ENCODE data around the gene ALDH3B2.
A peak's percentile ranks its signal among the peaks of the same experiment; 100 is the strongest.

Gene ALDH3B2

GRCh38 chr11:67697846-67698245, 23.4 kb upstream of the ALDH3B2 start:
- Histone ChIP-seq H3K27me3 (replicated peaks) (no peaks in the 10 kb centered on the region), H3K27ac (no peak overlapping the region), H3K4me3 (ENCODE audit: low read depth, low read length) (no peak overlapping the region), H3K36me3 (replicated peaks) (no peaks in the 10 kb centered on the region)
- in situ Hi-C loops (cut with HindIII; ENCODE audit: low pct_ligation_motif_present, low sequenced_read_pairs), result no loop called here
- no peak for DNase-seq
- no peak for TF ChIP-seq CTCF (IDR thresholded peaks at IDR 0.05; ENCODE audit: low read depth, low read length, missing control alignments)

DNA sequence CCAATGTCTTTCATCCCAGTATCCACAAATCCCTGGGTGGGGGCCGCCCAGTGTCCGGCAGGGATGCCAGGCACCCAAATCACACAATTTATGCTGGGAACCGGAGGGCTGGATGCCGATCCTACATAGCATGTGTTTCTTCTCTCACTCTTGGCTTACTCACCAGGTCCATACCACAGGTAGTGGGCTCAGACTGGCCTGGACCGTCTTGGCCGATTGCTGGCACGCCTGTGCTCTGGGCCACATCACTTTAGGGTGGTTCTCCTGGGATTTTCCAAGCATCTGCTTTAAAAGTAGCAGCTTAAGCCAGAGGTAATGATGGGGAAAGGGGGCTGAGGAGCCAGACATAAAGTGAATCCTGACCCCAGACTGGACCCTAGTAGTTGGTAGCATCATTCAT, 22.6 kb upstream of the ALDH3B2 start:
- Histone ChIP-seq H3K27ac (no peak overlapping the region), H3K27me3 (replicated peaks) (no peaks in the 10 kb centered on the region), H3K4me3 (ENCODE audit: low read depth, low read length) (no peak overlapping the region), H3K36me3 (replicated peaks) (no peaks in the 10 kb centered on the region)
- no peak for TF ChIP-seq CTCF (IDR thresholded peaks at IDR 0.05; ENCODE audit: low read depth, low read length, missing control alignments)
- DNase-seq, result no peak
- in situ Hi-C loops (cut with HindIII; ENCODE audit: low pct_ligation_motif_present, low sequenced_read_pairs), result no loop called here

- Histone ChIP-seq H3K36me3 (replicated peaks) (no peaks in the 10 kb centered on the region), H3K27ac (no peak overlapping the region), H3K4me3 (ENCODE audit: low read depth, low read length) (no peak overlapping the region), H3K27me3 (replicated peaks) (peaks cover 4% of the 10 kb centered on the region)
- in situ Hi-C loops (cut with HindIII; ENCODE audit: low pct_ligation_motif_present, low sequenced_read_pairs), result no loop called here
- TF ChIP-seq CTCF (IDR thresholded peaks at IDR 0.05; ENCODE audit: low read depth, low read length, missing control alignments), result no peak
- no peak for DNase-seq
Measured at GRCh38 chr11:67695606-67696005, 21.2 kb upstream of the ALDH3B2 start.

- no peak overlapping the region for H3K27ac ChIP-seq
- TF ChIP-seq CTCF (IDR thresholded peaks at IDR 0.05; ENCODE audit: low read depth, low read length, missing control alignments), result no peak
Measured at GRCh38 chr11:67694875-67695555, 20.6 kb upstream of the ALDH3B2 start.

DNA sequence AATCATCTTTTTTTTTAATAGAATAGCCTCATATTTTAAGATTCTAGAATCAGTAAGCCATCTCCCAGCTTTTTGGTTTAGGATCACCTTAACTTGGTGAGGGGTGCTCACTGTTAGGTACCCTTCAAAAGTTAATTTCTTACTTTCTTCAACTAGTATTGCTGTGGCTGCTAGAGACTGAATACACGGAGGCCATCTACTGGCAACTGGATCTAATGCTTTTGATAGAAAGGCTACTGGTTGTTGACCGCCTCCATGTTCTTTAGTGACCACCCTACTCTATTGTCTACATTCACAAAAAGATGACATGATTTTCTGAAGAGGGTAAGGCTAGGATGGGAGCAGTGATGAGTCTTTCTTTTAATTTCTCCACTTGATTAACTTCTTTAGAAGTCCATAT, 16.7 kb upstream of the ALDH3B2 start:
- no peak overlapping the region for H3K27ac ChIP-seq
- H3K4me3 ChIP-seq (ENCODE audit: low read depth, low read length), result no peak overlapping the region
- H3K36me3 ChIP-seq (replicated peaks), result no peaks in the 10 kb centered on the region
- DNase-seq, result no peak
- in situ Hi-C loops (cut with HindIII; ENCODE audit: low pct_ligation_motif_present, low sequenced_read_pairs), result no loop called here
- TF ChIP-seq CTCF (IDR thresholded peaks at IDR 0.05; ENCODE audit: low read depth, low read length, missing control alignments), result peak; percentile 45
- peaks cover 7% of the 10 kb centered on the region for H3K27me3 ChIP-seq (replicated peaks)

More at GRCh38 chr11:67694875-67695555, 20.6 kb upstream of the ALDH3B2 start:
- in situ Hi-C loops (cut with HindIII; ENCODE audit: low pct_ligation_motif_present, low sequenced_read_pairs), result no loop called here
- no peak for DNase-seq
- Histone ChIP-seq H3K4me3 (ENCODE audit: low read depth, low read length) (no peak overlapping the region), H3K27me3 (replicated peaks) (peaks cover 7% of the 10 kb centered on the region), H3K36me3 (replicated peaks) (no peaks in the 10 kb centered on the region)

GRCh38 chr11:67689178-67689577, 14.8 kb upstream of the ALDH3B2 start:
- Histone ChIP-seq H3K27me3 (replicated peaks) (peaks cover 7% of the 10 kb centered on the region), H3K4me3 (ENCODE audit: low read depth, low read length) (no peak overlapping the region), H3K36me3 (replicated peaks) (no peaks in the 10 kb centered on the region), H3K27ac (no peak overlapping the region)
- no peak for TF ChIP-seq CTCF (IDR thresholded peaks at IDR 0.05; ENCODE audit: low read depth, low read length, missing control alignments)
- in situ Hi-C loops (cut with HindIII; ENCODE audit: low pct_ligation_motif_present, low sequenced_read_pairs), result no loop called here
- DNase-seq, result no peak
